Retinal pigment epithelial cell (primary cell): ENCODE measurements around the gene PRKAG2.

Experiments used
- DNase-seq: peaks from one replicate; pipeline ENCODE4 v3.0.0-alpha.2; 2010; ENCODE audit warnings: low read depth
- H3K4me3 ChIP-seq: 2 replicates; pipeline ENCODE4 v1.5.1; 2011; ENCODE audit warnings: mild to moderate bottlenecking, low read length, control low read depth, moderate library complexity
- TF ChIP-seq, protein P1 (sequence below): conservative IDR thresholded peaks from 2 replicates; pipeline ENCODE4 v1.5.1; 2011; ENCODE audit warnings: low read depth, low read length, control low read depth, inconsistent platforms

PRKAG2 gene

GRCh38 chr7:151665368-151665767, 211.5 kb downstream of the PRKAG2 start:
- DNase-seq, result peak; percentile 81
- no peak overlapping the region for H3K4me3 ChIP-seq
- TF ChIP-seq, protein P1, sequence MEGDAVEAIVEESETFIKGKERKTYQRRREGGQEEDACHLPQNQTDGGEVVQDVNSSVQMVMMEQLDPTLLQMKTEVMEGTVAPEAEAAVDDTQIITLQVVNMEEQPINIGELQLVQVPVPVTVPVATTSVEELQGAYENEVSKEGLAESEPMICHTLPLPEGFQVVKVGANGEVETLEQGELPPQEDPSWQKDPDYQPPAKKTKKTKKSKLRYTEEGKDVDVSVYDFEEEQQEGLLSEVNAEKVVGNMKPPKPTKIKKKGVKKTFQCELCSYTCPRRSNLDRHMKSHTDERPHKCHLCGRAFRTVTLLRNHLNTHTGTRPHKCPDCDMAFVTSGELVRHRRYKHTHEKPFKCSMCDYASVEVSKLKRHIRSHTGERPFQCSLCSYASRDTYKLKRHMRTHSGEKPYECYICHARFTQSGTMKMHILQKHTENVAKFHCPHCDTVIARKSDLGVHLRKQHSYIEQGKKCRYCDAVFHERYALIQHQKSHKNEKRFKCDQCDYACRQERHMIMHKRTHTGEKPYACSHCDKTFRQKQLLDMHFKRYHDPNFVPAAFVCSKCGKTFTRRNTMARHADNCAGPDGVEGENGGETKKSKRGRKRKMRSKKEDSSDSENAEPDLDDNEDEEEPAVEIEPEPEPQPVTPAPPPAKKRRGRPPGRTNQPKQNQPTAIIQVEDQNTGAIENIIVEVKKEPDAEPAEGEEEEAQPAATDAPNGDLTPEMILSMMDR, result no peak

GRCh38 chr7:151664268-151664667, 212.6 kb downstream of the PRKAG2 start:
- no peak for DNase-seq
- H3K4me3 ChIP-seq, result no peak overlapping the region
- TF ChIP-seq, protein P1, result no peak

DNA sequence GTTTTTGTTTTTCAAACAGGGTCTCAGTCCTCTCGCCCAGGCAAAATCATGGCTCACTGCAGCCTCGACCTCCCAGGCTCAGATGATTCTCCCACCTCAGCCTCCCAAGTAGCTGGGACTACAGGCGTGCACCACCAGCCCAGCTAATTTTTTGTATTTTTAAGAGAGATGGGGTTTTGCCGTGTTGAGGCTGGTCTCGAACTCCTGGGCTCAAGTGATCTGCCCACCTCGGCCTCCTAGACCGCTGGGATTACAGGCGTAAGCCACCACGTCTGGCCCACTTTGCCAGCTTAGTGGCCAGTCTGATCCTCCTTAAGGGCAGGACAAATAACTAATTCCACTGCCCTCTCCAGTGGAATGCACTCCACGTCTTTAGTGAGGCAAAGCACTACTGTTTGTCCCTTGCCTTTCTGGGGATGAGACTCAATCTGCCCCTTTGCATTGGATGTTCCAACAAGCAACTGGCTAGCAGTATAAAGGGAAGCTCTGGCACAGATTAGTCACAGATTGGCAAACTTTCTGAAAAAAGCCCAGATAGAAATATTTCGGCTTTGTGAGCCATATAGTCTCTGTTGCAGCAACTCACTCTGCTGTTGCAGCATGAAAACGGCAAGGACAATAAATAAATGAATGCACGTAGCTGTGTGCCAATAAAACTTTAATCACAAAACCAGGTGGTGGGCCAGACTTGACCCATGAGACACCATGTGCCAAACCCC, 213.4 kb downstream of the PRKAG2 start:
- TF ChIP-seq, protein P1, result no peak
- DNase-seq, result no peak
- no peak overlapping the region for H3K4me3 ChIP-seq

- no peak overlapping the region for H3K4me3 ChIP-seq
- TF ChIP-seq, protein P1, result no peak
- no peak for DNase-seq
Measured at GRCh38 chr7:151662251-151662826, 214.6 kb downstream of the PRKAG2 start.

DNA sequence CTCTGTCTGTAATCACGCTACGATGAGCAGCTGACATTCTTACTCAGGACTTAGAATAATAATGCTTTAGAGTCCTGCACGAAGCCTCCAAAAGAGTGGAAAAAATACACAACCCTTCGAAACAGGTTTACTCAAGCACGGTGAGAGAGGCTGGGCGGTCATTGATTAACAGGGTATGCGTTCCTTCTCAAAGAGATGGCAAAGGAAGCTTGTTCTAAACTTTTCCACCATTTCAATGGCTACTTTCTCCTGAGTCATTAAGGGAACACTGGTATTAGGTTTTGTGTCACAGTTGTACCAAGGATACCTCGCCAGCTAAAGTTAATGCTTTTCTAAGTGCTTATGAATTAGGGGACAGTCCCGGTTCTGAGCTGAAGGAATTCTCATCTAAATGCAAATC, 215.3 kb downstream of the PRKAG2 start:
- DNase-seq, result no peak
- TF ChIP-seq, protein P1, result no peak

GRCh38 chr7:151660141-151660540, 216.8 kb downstream of the PRKAG2 start:
- no peak overlapping the region for H3K4me3 ChIP-seq
- no peak for DNase-seq
- TF ChIP-seq, protein P1, result no peak

More for the DNA sequence above, 215.3 kb downstream of the PRKAG2 start:
- no peak overlapping the region for H3K4me3 ChIP-seq

GRCh38 chr7:151659219-151659618, 217.7 kb downstream of the PRKAG2 start:
- no peak overlapping the region for H3K4me3 ChIP-seq
- TF ChIP-seq, protein P1, result no peak
- no peak for DNase-seq
